Uterus (tissue), 4 donors: ENCODE data around the gene GLIS2. TPM values are rescaled to one million over a fixed set of nuclear protein-coding genes. Genes with fewer than 3 reads are reported as not detected.

Experiments used
- DNase-seq, 2 donors: peaks; one replicate each; pipeline ENCODE4 v3.0.0-alpha.2; 2019 to 2020
- H3K27ac ChIP-seq, 2 donors: fragments of 200-600 bp; sonication (generic); 1 replicate in 1 of 2; 2 replicates in 1 of 2; pipeline ENCODE4 v1.5.1; 2016 to 2018
- H3K27me3 ChIP-seq, 2 donors: fragments of 200-600 bp; sonication (generic); one replicate each; pipeline ENCODE4 v1.5.1; 2018 to 2019; ENCODE audit warnings: control low read depth in 1 of 2
- H3K36me3 ChIP-seq, 2 donors: fragments of 200-600 bp; sonication (generic); one replicate each; pipeline ENCODE4 v1.5.1; 2019; ENCODE audit warnings: control low read depth in 1 of 2
- H3K4me1 ChIP-seq, 2 donors: fragments of 200-600 bp; sonication (generic); one replicate each; pipeline ENCODE4 v1.5.1; 2018 to 2019; ENCODE audit warnings: control low read depth in 1 of 2
- H3K4me3 ChIP-seq, 2 donors: fragments of 200-600 bp; sonication (generic); 1 replicate in 1 of 2; 2 replicates in 1 of 2; pipeline ENCODE4 v1.5.1; 2018 to 2019; ENCODE audit warnings: mild to moderate bottlenecking in 1 of 2
- H3K9me3 ChIP-seq, 2 donors: fragments of 200-600 bp; sonication (generic); one replicate each; pipeline ENCODE4 v1.5.1; 2019; ENCODE audit warnings: control low read depth in 1 of 2
- CTCF ChIP-seq, 4 experiments: fragments of 200-600 bp in 2 of 4; fragments of 450-650 bp in 2 of 4; sonication (generic) in 2 of 4; IDR thresholded peaks; one replicate each; pipeline ENCODE4 v1.5.1; 2016 to 2019; ENCODE audit warnings: antibody characterized with exemption in 4 of 4, mild to moderate bottlenecking in 2 of 4, moderate library complexity in 1 of 4
- POLR2A ChIP-seq, 2 donors: fragments of 450-650 bp; IDR thresholded peaks; one replicate each; pipeline ENCODE4 v1.6.1; 2016; ENCODE audit warnings: antibody characterized with exemption in 2 of 2, mild to moderate bottlenecking in 1 of 2, moderate library complexity in 1 of 2
- intact Hi-C: fragments of 100-400 bp; cut with DNase I; formaldehyde crosslinking; loops from one replicate; pipeline ENCODE4 v1.15.1; 2023; ENCODE audit warnings: low total_unique reads
- total RNA-seq, 4 donors: library from RNA; depleted of rRNA in 3 of 4; stranded (reverse); fragments of >200 nt in 3 of 4; gene quantifications; one replicate each; pipeline versions ENCODE4 v1.1.0 to v1.2.4, GENCODE V29; 2014 to 2023
- donor health status: DM: yes; HTN: yes; CAD: no.

GLIS2 gene
- total RNA-seq, 4 donors from 2014 or later = 2.9 to 55.8 (median 5.1) TPM

- Histone ChIP-seq H3K36me3 (no peaks in the 10 kb centered on the region), H3K4me3 (no peak overlapping the region), H3K27ac (peak overlapping the region; percentile 90), H3K9me3 (no peaks in the 10 kb centered on the region), H3K27me3 (no peaks in the 10 kb centered on the region), H3K4me1 (peaks cover 4 to 54% of the 10 kb centered on the region in 2 donors)
- TF ChIP-seq CTCF (IDR thresholded peaks at IDR 0.05) (no peak), POLR2A (IDR thresholded peaks at IDR 0.05) (no peak)
- intact Hi-C loops = no loop called here
- no peak for DNase-seq
These were observed 6.5 kb downstream of the GLIS2 start for GRCh38 chr16:4322121-4323052.

- H3K9me3 ChIP-seq = no peaks in the 10 kb centered on the region
- no peaks in the 10 kb centered on the region for H3K36me3 ChIP-seq
- H3K4me1 ChIP-seq = peaks cover 4 to 52% of the 10 kb centered on the region in 2 donors
- H3K27me3 ChIP-seq = no peaks in the 10 kb centered on the region
- intact Hi-C loops = no loop called here
- H3K4me3 ChIP-seq = no peak overlapping the region
- TF ChIP-seq CTCF (IDR thresholded peaks at IDR 0.05) = no peak
- no peak for TF ChIP-seq POLR2A (IDR thresholded peaks at IDR 0.05)
- peak overlapping the region; percentile 90 for H3K27ac ChIP-seq
- DNase-seq = no peak
These were observed 7.4 kb downstream of the GLIS2 start for GRCh38 chr16:4323071-4323844.

- intact Hi-C loops = no loop called here
- no peaks in the 10 kb centered on the region for H3K27me3 ChIP-seq
- no peak overlapping the region for H3K4me3 ChIP-seq
- H3K9me3 ChIP-seq = no peaks in the 10 kb centered on the region
- TF ChIP-seq POLR2A (IDR thresholded peaks at IDR 0.05) (no peak), CTCF (IDR thresholded peaks at IDR 0.05) (no peak)
- peak; percentile 74 to 77 for DNase-seq
- no peaks in the 10 kb centered on the region for H3K36me3 ChIP-seq
- H3K27ac ChIP-seq = peak overlapping the region; percentile 90
- H3K4me1 ChIP-seq = peaks cover 4 to 58% of the 10 kb centered on the region in 2 donors
These were observed 8.1 kb downstream of the GLIS2 start for GRCh38 chr16:4323845-4324488.

GRCh38 chr16:4324492-4325252 is 8.8 kb downstream of the GLIS2 start:
- H3K4me1 ChIP-seq = peaks cover 4 to 58% of the 10 kb centered on the region in 2 donors
- H3K4me3 ChIP-seq = no peak overlapping the region

More at GRCh38 chr16:4324492-4325252, 8.8 kb downstream of the GLIS2 start:
- no peak for DNase-seq
- TF ChIP-seq CTCF (IDR thresholded peaks at IDR 0.05) (no peak), POLR2A (IDR thresholded peaks at IDR 0.05) (no peak)
- Histone ChIP-seq H3K9me3 (no peaks in the 10 kb centered on the region), H3K27ac (peak overlapping the region; percentile 90), H3K36me3 (no peaks in the 10 kb centered on the region), H3K27me3 (no peaks in the 10 kb centered on the region)
- intact Hi-C loops = no loop called here
